ENCODE data around the gene TOP3B. TPM values are rescaled to one million over a fixed set of nuclear protein-coding genes. Genes with fewer than 3 reads are reported as not detected.

TOP3B gene, protein sequence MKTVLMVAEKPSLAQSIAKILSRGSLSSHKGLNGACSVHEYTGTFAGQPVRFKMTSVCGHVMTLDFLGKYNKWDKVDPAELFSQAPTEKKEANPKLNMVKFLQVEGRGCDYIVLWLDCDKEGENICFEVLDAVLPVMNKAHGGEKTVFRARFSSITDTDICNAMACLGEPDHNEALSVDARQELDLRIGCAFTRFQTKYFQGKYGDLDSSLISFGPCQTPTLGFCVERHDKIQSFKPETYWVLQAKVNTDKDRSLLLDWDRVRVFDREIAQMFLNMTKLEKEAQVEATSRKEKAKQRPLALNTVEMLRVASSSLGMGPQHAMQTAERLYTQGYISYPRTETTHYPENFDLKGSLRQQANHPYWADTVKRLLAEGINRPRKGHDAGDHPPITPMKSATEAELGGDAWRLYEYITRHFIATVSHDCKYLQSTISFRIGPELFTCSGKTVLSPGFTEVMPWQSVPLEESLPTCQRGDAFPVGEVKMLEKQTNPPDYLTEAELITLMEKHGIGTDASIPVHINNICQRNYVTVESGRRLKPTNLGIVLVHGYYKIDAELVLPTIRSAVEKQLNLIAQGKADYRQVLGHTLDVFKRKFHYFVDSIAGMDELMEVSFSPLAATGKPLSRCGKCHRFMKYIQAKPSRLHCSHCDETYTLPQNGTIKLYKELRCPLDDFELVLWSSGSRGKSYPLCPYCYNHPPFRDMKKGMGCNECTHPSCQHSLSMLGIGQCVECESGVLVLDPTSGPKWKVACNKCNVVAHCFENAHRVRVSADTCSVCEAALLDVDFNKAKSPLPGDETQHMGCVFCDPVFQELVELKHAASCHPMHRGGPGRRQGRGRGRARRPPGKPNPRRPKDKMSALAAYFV
- 16.1 and 17.5 TPM in 2 replicates for total RNA-seq

DNA sequence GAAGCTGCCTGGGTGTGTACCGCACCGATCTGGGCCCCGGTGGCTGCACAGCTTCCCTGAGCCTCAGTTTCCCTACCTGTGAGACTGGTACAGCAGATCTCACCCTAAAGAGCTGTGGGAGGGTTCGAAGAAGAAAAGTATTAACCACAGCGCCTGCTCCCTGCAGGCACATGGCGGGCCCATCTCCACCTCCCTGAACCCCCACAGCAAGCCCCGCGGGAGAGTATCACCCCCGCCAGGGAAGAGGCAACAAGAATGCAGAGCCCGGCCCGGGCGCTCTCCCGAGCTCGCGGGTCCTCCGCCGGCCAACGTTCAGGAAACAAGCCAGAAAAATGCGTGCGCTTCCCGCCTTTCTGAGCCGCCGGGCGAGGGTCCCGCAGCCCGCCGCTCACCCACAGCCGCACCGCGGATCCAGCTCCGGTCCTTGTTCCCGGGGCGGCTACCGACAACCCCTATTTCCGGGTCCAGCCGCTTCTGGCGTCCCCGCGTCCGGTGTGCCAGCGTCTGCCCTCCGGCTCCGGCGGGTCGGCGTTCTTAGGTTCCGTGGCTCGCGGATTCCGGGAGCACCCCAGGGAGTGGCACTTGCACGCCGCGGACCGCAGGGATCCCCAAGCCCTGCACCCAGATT lies at the start of gene TOP3B:
Gene TOP3B, minus strand, starts transcription at position 450 of the 628 bp plus-strand sequence. CDS start 7,078 bp downstream, outside the sequence.

DNA sequence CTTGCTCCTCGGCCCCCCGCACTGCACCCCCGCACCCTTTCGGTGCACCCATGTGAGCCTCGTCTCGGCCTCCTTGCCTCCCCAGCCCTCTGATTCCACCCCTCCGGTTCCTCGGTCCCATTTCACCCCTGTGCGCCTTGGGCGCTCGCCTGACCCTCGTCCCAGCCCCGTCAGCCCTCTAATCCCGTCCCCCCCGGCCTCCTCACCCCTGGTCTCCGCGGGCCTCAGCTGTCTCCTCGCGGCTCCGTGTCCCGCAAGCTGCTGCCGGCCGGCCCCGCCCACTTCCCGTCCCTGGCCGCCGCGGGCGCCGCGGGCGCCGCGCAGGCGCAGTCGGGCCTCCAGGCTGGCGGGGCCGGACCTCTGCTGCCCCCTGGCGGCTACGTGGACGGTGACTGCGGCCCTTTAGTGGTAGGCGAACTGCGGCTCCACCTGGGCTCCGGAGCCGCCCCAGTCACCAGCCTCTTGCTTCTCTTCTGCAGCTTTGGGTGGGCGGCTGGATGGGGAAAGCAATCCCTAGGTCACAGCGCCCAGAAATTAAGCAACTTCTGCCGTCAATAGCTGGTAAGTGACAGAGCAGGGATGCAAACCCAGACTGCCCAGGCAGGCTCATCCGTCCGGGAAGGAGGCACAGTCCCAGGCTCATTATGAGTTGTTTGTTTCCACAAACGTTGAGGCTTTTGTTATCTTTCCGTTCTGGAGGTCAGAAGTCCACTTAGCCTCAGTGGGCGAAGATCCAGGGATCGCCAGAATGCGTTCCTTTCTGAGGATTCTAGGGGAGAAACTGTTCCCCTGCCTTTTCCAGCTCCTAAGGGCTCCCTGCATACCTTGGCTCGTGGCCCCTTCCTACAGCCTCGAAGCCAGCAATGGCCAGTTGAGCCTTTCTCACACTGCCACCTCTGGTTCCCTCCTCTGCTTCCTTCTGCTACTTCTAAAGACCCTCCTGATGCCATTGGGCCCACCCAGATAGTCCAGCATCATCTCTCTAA lies 29.7 kb downstream of the TOP3B start, which contains the start of gene PPM1F:
Gene PPM1F, minus strand, starts transcription at position 263 of the 986 bp plus-strand sequence. CDS start 6,800 bp downstream, outside the sequence.

Other genes starting within 250 kb of the TOP3B start
- 0.08 TPM in 1 of 2 replicates, not detected in the other for gene YPEL1, start 247.0 kb downstream of the TOP3B start, total RNA-seq
- gene MAPK1, start 115.1 kb downstream of the TOP3B start, total RNA-seq, result 33.9 and 57.4 TPM in 2 replicates
- 24.4 and 33.3 TPM in 2 replicates for gene PPM1F, start 29.9 kb downstream of the TOP3B start, total RNA-seq